HG03066 (cell line): ENCODE results near the gene SMOC2.

Experiments used
- ATAC-seq: cut with Tn5 transposase; IDR thresholded peaks from one replicate; pipeline ENCODE4 v1.9.1; 2021; ENCODE audit warnings: low read depth; ENCODE audit not compliant: unreplicated experiment

Gene SMOC2

GRCh38 chr6:168475188-168476013 lies 34.4 kb downstream of the SMOC2 start:
- ATAC-seq = no peak

DNA sequence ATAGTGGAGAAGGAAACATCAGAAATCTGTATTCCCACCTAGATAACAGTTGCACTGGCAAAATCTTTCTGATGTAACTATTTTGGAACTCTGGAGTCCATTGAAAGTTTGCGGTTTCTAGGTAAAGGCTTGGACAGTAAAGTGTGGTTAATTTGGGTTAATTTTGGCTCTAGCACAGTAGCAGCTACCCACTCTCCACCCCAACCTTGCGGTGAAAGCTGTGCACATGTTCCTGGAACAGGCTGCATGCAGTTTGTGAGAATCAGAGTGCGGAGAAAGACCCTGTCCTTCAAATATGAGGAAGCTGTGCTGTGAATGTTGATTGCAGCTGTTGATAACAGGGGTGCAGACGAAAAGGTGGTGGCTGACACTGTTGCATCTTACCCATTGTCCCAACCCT lies 38.4 kb downstream of the SMOC2 start:
- ATAC-seq = no peak

GRCh38 chr6:168480481-168480880 lies 39.5 kb downstream of the SMOC2 start:
- no peak for ATAC-seq

DNA sequence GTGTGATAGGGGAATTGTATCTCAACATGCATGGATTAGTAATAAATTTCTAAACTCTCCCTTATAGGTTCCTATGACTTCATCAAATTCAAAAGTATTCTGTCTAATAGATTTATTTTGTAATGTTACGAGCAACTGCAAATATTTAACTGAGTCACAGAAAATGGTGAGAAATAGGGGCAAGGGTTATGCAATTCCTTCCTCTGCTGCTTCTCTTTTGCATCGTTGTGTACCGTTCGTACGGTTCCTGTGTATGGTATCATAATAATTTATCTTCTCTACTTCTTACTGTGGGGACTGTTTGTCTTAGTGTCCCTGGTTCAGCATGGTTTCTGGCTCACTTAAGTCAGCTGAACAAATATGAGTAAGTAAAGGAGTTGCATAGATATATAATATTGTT lies 44.8 kb downstream of the SMOC2 start:
- ATAC-seq = no peak

DNA sequence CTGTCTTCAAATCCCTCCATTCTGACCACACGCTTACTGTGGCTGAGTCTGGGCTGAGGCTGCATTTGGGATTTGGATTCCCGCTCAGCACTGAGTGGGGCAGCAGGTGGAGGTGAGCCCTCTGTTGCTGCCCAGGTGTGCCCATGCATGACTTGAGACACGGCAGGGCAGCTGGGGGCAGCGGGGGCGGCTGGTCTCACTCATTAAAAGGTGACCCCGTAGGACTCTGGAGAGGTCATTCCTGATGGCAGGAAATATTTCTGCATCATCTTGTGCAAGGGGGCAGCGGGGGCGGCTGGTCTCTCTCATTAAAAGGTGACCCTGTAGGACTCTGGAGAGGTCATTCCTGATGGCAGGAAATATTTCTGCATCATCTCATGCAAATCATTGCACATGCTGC lies 49.8 kb downstream of the SMOC2 start:
- ATAC-seq = no peak

DNA sequence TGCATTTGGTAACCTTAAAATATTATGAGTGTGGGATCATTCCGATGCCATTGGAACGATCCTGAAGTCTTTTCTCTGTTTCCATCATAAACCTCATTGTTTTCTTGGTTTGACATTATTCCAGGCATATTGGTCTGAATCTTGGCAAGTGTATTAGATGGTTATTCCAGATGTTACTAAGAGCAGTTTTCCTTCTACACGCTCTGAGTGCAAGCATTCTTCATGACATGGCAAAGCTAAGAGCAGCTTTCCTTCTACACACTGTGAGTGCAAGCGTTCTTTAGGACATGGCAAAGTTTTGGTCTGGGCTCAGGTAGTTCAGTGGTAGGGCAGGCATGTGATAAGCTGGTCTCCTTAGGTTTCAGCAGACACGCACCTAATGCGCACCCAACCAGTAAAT lies 53.0 kb downstream of the SMOC2 start:
- no peak for ATAC-seq

GRCh38 chr6:168494726-168495125 lies 53.7 kb downstream of the SMOC2 start:
- ATAC-seq = no peak

- no peak for ATAC-seq
Measured at GRCh38 chr6:168495133-168495532, 54.1 kb downstream of the SMOC2 start.

GRCh38 chr6:168495636-168496035 lies 54.7 kb downstream of the SMOC2 start:
- no peak for ATAC-seq

DNA sequence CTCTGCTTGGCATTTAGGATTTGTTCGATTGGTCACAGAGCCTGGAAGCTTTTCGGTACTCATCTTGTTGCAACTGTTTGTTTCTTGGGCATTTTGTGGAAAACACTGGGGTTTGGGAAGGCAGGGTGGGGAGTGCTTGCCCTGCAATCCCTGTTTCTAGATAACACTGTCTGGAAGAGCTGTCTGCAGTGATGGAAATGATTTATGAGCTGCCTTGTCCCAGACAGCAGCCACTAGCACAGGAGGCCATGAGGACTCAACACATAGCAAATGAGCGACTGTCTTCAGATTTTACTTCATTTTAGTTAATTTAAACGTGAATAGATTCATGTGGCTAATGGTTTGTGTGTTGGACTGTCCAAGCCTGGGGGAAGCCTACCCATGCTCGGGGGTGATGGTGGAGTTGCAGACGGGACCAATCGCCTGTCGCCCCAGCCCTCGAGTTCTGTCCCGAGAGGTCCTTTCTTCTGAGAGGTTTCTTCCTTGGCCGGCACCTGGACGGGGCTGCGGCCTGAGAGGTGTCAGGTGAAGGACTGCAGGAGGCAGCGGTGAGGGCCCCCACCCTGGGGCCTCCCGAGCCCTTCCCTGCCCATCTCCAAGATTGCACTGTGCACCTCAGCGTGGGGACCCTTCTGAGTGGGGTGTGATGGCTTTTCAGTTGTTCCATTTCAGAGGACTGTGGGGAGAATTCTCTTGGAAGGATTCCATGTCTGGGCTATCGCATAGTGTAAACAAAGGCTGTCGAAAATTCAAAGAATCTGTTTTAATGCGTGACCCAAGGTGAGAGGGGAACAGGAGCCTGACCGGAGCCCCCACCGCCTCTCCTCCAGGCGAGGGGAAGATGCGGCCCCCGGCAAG lies 55.4 kb downstream of the SMOC2 start:
- no peak for ATAC-seq

GRCh38 chr6:168496997-168497331 lies 56.0 kb downstream of the SMOC2 start:
- ATAC-seq = no peak

- ATAC-seq = no peak
Measured at GRCh38 chr6:168497381-168497780, 56.4 kb downstream of the SMOC2 start.

- no peak for ATAC-seq
Measured at GRCh38 chr6:168498161-168498843, 57.3 kb downstream of the SMOC2 start.

- ATAC-seq = no peak
Measured at GRCh38 chr6:168499045-168499650, 58.2 kb downstream of the SMOC2 start.

DNA sequence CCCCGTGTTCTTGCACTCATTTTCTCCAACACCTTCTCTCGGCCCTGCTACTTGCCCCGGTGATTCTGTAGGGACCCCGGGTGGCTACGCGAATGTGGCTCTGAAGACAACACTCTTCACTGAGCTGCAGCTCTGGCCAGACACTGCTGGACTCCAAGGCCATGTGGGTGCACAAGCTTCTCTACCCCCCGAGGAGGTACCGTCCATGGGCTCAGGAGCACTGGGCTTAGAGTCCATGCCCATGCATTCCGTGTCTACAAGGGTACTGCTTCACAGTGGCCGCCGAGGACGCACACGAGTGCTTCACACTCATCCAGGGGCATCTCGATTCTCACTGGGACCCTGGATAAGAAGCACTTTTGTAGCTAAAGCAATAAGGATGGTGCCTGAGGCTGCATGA lies 59.5 kb downstream of the SMOC2 start:
- no peak for ATAC-seq

DNA sequence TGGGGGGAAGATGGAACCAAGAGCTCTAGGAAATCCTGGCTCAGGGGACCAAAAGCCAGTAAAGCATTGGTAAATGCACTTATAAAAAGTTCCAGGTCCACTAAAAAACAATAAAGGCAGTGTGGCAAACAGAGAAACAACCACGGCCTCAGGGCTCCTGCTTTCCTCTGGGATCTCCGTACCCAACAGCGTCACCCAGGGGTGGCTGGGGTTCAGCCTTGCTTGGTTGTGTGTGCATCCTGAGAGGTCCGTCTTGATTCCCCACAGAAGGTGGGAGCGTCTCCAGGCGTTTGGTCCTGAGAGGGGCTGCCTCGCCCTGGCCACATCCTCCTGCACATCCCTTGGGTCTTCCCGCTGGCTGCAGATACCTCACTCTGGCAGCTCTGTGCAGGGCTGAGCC lies 60.6 kb downstream of the SMOC2 start:
- no peak for ATAC-seq

GRCh38 chr6:168504366-168504765 lies 63.4 kb downstream of the SMOC2 start:
- ATAC-seq = no peak

GRCh38 chr6:168506460-168506859 lies 65.5 kb downstream of the SMOC2 start:
- no peak for ATAC-seq

GRCh38 chr6:168507297-168507696 lies 66.3 kb downstream of the SMOC2 start:
- no peak for ATAC-seq

GRCh38 chr6:168507730-168508129 lies 66.7 kb downstream of the SMOC2 start:
- no peak for ATAC-seq

DNA sequence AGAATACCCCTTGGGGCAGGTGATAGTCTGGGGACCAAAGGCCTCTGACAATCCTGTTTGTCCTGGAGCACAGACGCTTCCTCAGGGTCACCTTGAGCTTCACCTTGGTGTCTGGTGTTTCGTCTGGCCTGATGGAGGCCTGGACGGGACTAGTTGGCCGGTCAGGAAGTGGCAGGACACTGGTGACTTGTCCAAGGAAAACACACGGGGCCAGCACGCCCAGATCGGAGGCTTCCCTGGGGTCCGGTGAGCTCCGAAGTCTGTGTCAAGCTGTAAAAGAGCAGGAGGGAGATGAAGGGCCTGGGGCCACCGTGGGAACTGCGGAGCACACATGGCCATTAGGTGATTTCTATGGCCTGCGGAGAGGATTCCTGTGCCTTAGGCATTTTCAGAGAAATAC lies 67.9 kb downstream of the SMOC2 start:
- ATAC-seq = no peak
